Right lobe of liver (tissue), 4 donors: ENCODE results near the gene ATP6V1G3.

Experiments used
- CTCF ChIP-seq, 4 donors: fragments of 200-600 bp in 3 of 4; fragments of 450-650 bp in 1 of 4; IDR thresholded peaks; one replicate each; pipeline versions ENCODE4 v1.5.1 to v1.8.0; 2016 to 2022; ENCODE audit warnings: antibody characterized with exemption in 4 of 4, mild to moderate bottlenecking in 2 of 4
- POLR2A ChIP-seq: fragments of 450-650 bp; IDR thresholded peaks from one replicate; pipeline ENCODE4 v1.6.1; 2017; ENCODE audit warnings: antibody characterized with exemption, mild to moderate bottlenecking
- donor health status: DM: no; HTN: no; CAD: no.
- donor health status: DM: no; HTN: no; CAD: no.
- donor health status: DM: no; HTN: yes; CAD: no.

DNA sequence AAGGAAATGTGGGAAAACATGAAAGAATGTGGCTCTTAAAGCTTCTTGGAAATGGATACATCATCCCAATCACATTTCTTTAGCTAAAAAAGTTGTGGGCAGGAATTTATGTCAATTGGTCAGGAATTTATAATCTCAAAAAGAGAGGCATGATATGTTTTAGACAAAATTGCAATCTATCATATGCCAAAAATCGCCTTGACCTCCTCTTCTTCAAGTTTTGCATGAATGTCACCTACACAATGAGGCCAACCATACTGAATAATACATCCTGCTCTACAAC is 42.4 kb downstream of the ATP6V1G3 start:
- TF ChIP-seq POLR2A: no peak
- TF ChIP-seq CTCF (IDR thresholded peaks at IDR 0.05): no peak
